Raji (cell line): ENCODE results near the gene PLXNA4.

Source experiments
- POLR2A ChIP-seq: IDR thresholded peaks from 2 replicates; pipeline ENCODE4 v1.6.1; 2011; ENCODE audit warnings: low read depth, low read length, control low read depth; ENCODE audit not compliant: insufficient read depth

Gene PLXNA4

DNA sequence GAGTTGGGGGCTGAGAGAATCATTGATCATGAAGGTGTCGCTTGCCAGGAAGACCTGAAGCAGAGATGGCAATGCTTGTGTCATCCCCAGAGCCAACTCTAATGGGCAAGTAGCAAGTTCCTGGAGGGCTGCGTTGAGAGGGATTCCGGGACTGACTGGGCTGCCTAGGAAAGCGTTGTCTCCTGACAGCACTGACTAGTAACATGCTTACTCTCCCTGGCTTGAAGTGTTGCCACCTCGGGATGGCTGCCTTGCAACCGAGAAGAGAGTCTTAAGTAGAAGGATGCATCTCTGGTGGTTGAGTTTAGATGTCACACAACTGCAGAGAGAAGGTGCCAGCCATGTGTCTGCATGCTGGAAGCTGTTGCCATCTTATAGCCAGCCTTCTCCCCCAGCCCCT is 453.4 kb downstream of the PLXNA4 start:
- TF ChIP-seq POLR2A, result no peak

DNA sequence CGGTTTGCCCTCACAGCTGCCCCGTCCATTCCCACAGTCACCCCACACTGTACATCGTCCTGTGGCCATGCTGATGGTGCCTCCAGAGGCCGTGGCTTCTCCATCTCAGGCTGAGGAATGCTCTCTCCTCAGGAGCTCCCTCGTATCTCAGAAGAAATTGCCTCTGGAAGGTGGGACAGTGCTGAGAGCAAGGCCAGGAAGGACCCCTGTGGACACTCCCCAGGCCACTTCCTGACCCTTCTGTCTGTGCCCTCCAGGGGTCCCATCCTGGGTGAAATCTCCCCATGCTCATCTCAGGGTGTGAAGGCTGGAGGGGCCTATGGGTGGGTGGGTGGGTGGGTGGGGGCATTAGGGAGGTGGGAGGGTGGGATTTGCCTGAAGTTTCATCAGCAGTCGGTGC is 454.3 kb downstream of the PLXNA4 start:
- TF ChIP-seq POLR2A, result no peak

GRCh38 chr7:132118641-132119040 is 457.6 kb downstream of the PLXNA4 start:
- TF ChIP-seq POLR2A, result no peak

- no peak for TF ChIP-seq POLR2A
Observed at GRCh38 chr7:132117636-132118035, 458.6 kb downstream of the PLXNA4 start.

GRCh38 chr7:132117181-132117580 is 459.1 kb downstream of the PLXNA4 start:
- TF ChIP-seq POLR2A, result no peak

- TF ChIP-seq POLR2A, result no peak
Observed at GRCh38 chr7:132116369-132116768, 459.9 kb downstream of the PLXNA4 start.

- TF ChIP-seq POLR2A, result no peak
Observed at GRCh38 chr7:132115758-132116157, 460.5 kb downstream of the PLXNA4 start.

- TF ChIP-seq POLR2A, result no peak
Observed at GRCh38 chr7:132115028-132115427, 461.2 kb downstream of the PLXNA4 start.

- no peak for TF ChIP-seq POLR2A
Observed at GRCh38 chr7:132114411-132114810, 461.9 kb downstream of the PLXNA4 start.

GRCh38 chr7:132113536-132114371 is 462.5 kb downstream of the PLXNA4 start:
- no peak for TF ChIP-seq POLR2A

DNA sequence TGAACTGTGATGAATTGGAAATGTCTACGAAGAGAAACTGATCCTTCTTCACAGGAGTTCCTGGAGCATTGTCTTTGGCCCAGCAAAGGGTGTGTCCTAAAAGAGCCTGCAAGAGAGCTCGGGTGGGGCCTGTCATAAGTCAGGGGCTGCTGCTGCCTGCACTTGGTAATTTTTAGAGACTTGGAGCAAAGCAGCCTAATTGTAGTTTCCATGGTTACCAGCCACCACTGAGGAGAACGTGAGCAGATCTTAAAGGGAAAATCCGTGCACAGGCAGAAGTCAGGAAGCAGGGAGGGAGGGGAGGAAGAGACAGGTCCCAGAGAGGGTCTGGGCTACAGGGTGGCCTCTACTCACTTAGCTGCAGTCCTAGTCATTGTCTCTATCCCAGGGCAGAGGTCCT is 463.6 kb downstream of the PLXNA4 start:
- no peak for TF ChIP-seq POLR2A

DNA sequence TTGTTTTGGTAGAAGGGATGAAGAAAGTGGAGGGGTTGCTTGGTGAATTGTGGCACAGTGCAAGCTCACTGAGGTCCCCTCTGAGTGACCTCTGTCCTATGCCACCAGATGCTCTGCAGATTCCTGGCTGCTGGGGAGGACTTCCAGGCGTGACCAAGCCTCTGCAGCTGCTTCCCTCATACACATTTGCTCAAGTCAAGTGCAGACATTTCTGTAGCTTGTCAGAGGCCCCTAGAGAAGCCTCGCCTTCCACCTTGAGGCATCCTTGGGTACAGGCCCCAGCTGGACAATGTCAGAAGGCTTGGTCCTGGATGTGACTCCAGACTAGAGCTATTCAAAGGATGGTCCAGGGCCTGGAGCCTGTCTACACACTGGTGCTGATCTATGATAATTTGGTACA is 464.2 kb downstream of the PLXNA4 start:
- TF ChIP-seq POLR2A, result no peak

- no peak for TF ChIP-seq POLR2A
Observed at GRCh38 chr7:132110692-132111091, 465.6 kb downstream of the PLXNA4 start.

GRCh38 chr7:132109769-132110168 is 466.5 kb downstream of the PLXNA4 start:
- TF ChIP-seq POLR2A, result no peak

DNA sequence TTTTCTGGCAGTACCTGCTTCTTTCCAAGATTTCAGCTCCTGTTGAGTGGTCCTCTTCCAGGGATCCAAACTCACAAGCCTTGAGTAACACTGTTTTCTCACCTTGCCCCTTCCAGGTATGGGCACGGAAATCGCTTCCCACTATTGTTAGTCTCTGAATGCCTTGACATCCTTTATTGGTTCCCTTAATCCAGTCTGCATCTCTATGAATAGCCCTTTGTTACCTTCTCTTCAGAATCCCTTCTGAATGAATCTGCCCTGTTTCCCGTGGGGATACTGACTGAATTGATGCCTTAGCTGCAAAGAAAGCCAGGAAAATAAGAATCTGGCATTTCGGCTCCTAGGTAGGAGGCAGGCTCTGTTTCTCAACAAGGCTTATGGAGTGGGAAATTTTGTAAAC is 467.7 kb downstream of the PLXNA4 start:
- no peak for TF ChIP-seq POLR2A

GRCh38 chr7:132106491-132106890 is 469.8 kb downstream of the PLXNA4 start:
- TF ChIP-seq POLR2A, result no peak

DNA sequence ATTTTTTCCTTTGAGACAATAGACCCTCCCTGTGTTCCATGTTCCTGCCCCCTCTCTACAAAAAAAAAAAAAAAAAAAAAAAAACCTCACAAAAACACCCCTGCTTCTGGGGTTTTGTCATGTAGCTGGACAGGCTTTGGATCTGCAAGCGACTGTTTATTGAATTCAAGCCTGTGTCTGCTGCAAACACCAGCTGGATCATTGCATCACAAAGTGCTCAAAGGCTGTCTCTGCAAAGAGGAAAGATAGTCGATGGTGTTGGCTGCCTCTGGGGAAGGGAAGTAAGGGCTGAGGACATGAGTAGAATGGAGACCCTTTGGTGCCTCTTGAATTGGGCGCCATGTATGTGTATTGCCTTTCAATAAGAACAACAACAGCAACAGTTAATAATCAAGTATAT is 471.2 kb downstream of the PLXNA4 start:
- no peak for TF ChIP-seq POLR2A
